Tibial nerve (tissue), 3 donors: ENCODE data around the gene SRSF3.
"Not testable (repeated sequence)": the region's sequence is repeated elsewhere in the genome, so short reads cannot be mapped to it uniquely, and the experiment has no call there.

Experiments
- POLR2A ChIP-seq, 2 donors: fragments of 450-650 bp; IDR thresholded peaks; one replicate each; pipeline ENCODE4 v1.6.1; 2017; ENCODE audit warnings: antibody characterized with exemption in 2 of 2, mild to moderate bottlenecking in 2 of 2, moderate library complexity in 2 of 2
- TF ChIP-seq, protein P1 (sequence below), 5 experiments: fragments of 200-600 bp in 3 of 5; fragments of 450-650 bp in 2 of 5; sonication (generic) in 3 of 5; IDR thresholded peaks; one replicate each; pipeline ENCODE4 v1.5.1; 2016 to 2019; ENCODE audit warnings: antibody characterized with exemption in 5 of 5, mild to moderate bottlenecking in 3 of 5, moderate library complexity in 2 of 5

DNA sequence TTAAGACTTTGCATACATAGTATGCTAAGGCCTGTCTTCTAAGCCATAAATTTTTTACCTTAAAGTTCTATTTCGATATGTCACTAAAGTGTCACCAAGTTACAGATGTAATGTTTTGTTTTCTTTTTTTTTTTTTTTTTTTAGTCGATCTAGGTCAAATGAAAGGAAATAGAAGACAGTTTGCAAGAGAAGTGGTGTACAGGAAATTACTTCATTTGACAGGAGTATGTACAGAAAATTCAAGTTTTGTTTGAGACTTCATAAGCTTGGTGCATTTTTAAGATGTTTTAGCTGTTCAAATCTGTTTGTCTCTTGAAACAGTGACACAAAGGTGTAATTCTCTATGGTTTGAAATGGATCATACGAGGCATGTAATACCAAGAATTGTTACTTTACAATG lies 7.7 kb downstream of the SRSF3 start:
- TF ChIP-seq, protein P1, sequence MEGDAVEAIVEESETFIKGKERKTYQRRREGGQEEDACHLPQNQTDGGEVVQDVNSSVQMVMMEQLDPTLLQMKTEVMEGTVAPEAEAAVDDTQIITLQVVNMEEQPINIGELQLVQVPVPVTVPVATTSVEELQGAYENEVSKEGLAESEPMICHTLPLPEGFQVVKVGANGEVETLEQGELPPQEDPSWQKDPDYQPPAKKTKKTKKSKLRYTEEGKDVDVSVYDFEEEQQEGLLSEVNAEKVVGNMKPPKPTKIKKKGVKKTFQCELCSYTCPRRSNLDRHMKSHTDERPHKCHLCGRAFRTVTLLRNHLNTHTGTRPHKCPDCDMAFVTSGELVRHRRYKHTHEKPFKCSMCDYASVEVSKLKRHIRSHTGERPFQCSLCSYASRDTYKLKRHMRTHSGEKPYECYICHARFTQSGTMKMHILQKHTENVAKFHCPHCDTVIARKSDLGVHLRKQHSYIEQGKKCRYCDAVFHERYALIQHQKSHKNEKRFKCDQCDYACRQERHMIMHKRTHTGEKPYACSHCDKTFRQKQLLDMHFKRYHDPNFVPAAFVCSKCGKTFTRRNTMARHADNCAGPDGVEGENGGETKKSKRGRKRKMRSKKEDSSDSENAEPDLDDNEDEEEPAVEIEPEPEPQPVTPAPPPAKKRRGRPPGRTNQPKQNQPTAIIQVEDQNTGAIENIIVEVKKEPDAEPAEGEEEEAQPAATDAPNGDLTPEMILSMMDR (IDR thresholded peaks at IDR 0.05): not testable (repeated sequence)
- not testable (repeated sequence) for TF ChIP-seq POLR2A (IDR thresholded peaks at IDR 0.05)
